ENCODE measurements around the gene PADI3. TPM values are rescaled to one million over a fixed set of nuclear protein-coding genes. Genes with fewer than 3 reads are reported as not detected.

The PADI3 gene
- total RNA-seq, 3 donors from 2014 or later (not counting 1 experiment from before 2014, with no cell fraction given), result not detected

DNA sequence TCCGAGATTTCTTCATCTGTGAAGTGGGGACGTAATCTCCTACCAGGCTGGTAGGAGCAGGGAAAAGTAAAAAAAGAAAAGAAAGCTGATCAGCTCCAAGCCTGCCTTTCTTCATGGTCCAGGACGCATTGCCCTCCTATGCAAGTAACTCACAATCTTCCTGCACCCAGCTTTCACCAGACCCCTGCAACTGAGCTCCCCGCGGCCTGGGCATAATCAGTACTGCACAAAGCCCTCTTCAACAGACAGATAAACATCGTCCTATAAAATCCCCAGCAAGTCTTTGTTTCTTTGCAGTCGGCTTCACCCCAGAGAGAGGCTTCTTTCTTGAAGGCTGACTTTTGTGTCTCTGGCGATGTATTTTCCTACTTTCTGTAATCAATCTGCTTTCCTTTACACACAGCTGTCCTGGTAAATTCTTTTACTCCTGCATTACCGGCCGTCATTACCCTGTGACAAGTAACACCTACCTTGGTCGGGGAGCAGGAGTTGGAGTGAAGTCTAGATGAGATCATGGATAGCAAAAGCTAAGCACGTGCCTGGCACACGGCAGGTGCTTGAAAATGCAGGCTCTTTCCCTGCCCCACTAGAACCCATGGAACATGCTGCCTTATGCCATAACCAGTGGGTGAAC, 35.6 kb upstream of the PADI3 start:
- Mint-ChIP-seq H3K9me3 (no peaks in the 10 kb centered on the region), H3K27ac (peak overlapping the region in 1 of 2 donors; percentile 29), H3K4me3 (peak overlapping the region; percentile 69), H3K27me3 (ENCODE audit: low read depth in 2 of 2) (peaks cover 25 to 33% of the 10 kb centered on the region in 2 donors), H3K4me1 (peaks cover 29% of the 10 kb centered on the region in 2 donors), H3K36me3 (no peaks in the 10 kb centered on the region)
- Histone ChIP-seq H3K36me3 (ENCODE audit: control insufficient read depth, insufficient read depth, low read length) (no peaks in the 10 kb centered on the region), H3K27me3 (ENCODE audit: control insufficient read depth, insufficient read depth, low read length) (peaks cover 7% of the 10 kb centered on the region), H3K4me3 (ENCODE audit: low read length) (no peak overlapping the region), H3K27ac (ENCODE audit: low read length) (no peak overlapping the region), H3K9me3 (ENCODE audit: control insufficient read depth, insufficient read depth, low read length) (no peaks in the 10 kb centered on the region), H3K4me1 (ENCODE audit: control insufficient read depth, insufficient read depth, low read length) (peaks cover 21% of the 10 kb centered on the region)
- ATAC-seq, result peak in 1 of 3 donors; percentile 21
- DNase-seq, result peak in 1 of 2 donors; percentile 21
- 74% methylated on average over 13 of the region's 13 CpGs for WGBS (ENCODE audit: insufficient coverage)
- intact Hi-C loops (cut with micrococcal nuclease), result no loop called here
- TF ChIP-seq, protein P1, sequence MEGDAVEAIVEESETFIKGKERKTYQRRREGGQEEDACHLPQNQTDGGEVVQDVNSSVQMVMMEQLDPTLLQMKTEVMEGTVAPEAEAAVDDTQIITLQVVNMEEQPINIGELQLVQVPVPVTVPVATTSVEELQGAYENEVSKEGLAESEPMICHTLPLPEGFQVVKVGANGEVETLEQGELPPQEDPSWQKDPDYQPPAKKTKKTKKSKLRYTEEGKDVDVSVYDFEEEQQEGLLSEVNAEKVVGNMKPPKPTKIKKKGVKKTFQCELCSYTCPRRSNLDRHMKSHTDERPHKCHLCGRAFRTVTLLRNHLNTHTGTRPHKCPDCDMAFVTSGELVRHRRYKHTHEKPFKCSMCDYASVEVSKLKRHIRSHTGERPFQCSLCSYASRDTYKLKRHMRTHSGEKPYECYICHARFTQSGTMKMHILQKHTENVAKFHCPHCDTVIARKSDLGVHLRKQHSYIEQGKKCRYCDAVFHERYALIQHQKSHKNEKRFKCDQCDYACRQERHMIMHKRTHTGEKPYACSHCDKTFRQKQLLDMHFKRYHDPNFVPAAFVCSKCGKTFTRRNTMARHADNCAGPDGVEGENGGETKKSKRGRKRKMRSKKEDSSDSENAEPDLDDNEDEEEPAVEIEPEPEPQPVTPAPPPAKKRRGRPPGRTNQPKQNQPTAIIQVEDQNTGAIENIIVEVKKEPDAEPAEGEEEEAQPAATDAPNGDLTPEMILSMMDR (IDR thresholded peaks at IDR 0.05), result no peak

DNA sequence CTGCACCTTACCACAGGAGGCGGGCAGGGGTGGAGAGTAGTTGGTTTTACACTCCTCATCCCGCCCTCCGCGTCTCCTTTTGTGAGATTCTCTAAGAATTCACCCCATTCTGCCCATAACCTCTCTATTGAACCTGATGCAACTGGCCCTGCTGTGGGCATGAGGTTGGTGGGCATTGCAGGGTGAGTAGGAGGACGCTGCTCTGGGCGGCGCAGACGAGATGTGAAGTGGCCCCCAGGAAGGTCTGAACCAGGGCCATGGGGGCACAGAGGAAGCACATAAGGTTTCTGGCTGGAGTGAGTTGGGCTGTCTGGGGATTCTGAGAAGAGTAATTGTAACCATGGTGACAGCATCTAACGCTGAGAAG, 35.1 kb upstream of the PADI3 start:
- Histone ChIP-seq H3K27me3 (ENCODE audit: control insufficient read depth, insufficient read depth, low read length) (peaks cover 7% of the 10 kb centered on the region), H3K27ac (ENCODE audit: low read length) (no peak overlapping the region), H3K9me3 (ENCODE audit: control insufficient read depth, insufficient read depth, low read length) (no peaks in the 10 kb centered on the region), H3K36me3 (ENCODE audit: control insufficient read depth, insufficient read depth, low read length) (no peaks in the 10 kb centered on the region), H3K4me1 (ENCODE audit: control insufficient read depth, insufficient read depth, low read length) (peaks cover 18% of the 10 kb centered on the region), H3K4me3 (ENCODE audit: low read length) (no peak overlapping the region)
- Mint-ChIP-seq H3K4me3 (no peak overlapping the region), H3K27me3 (ENCODE audit: low read depth in 2 of 2) (peaks cover 25 to 33% of the 10 kb centered on the region in 2 donors), H3K9me3 (no peaks in the 10 kb centered on the region), H3K27ac (no peak overlapping the region), H3K4me1 (peaks cover 25 to 29% of the 10 kb centered on the region in 2 donors), H3K36me3 (no peaks in the 10 kb centered on the region)
- ATAC-seq (no peak), DNase-seq (no peak)
- intact Hi-C loops (cut with micrococcal nuclease), result no loop called here
- TF ChIP-seq, protein P1 (IDR thresholded peaks at IDR 0.05), result no peak
- WGBS (ENCODE audit: insufficient coverage), result 92% methylated on average over 6 of the region's 9 CpGs

DNA sequence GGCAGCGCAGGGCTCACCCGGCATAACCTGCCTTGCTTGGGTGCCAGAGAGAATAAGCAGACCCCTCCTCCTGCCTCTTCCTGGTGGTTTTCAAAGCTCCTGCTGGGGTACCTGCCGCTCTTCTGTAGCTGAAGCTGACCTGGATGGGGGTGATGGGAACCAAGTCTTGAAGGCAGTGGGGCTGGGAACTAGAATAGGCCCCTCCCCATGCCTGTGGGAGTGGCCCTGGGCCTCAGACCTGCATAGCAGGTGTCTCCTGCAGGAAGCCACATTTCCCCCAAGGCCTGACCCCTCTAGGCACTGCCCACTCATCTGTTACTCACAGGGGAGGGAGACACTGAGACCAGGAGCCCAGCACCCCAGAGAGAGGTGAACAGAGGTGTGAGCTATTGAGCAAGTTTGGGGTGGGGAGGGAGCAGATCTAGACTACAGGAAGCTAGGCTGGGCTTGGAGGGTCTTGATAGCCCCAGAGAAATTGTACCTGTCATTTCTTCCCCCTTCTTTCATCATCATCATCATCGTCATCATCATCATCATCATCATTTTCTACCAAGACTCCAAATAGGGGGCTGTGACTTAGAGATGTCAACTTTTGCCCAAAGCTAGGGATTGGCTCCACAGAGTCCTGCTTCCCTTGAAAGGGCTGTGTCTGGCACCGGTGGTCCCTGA, 33.9 kb upstream of the PADI3 start:
- no peaks in the 10 kb centered on the region for H3K36me3 Mint-ChIP-seq
- H3K4me1 Mint-ChIP-seq, result peaks cover 25 to 29% of the 10 kb centered on the region in 2 donors
- DNase-seq, result no peak
- TF ChIP-seq, protein P1 (IDR thresholded peaks at IDR 0.05), result no peak
- peaks cover 25 to 33% of the 10 kb centered on the region in 2 donors for H3K27me3 Mint-ChIP-seq (ENCODE audit: low read depth in 2 of 2)
- Histone ChIP-seq H3K9me3 (ENCODE audit: control insufficient read depth, insufficient read depth, low read length) (no peaks in the 10 kb centered on the region), H3K4me1 (ENCODE audit: control insufficient read depth, insufficient read depth, low read length) (peaks cover 18% of the 10 kb centered on the region), H3K27ac (ENCODE audit: low read length) (no peak overlapping the region), H3K36me3 (ENCODE audit: control insufficient read depth, insufficient read depth, low read length) (no peaks in the 10 kb centered on the region), H3K27me3 (ENCODE audit: control insufficient read depth, insufficient read depth, low read length) (peaks cover 7% of the 10 kb centered on the region), H3K4me3 (ENCODE audit: low read length) (no peak overlapping the region)
- H3K27ac Mint-ChIP-seq, result no peak overlapping the region
- intact Hi-C loops (cut with micrococcal nuclease), result no loop called here
- no peaks in the 10 kb centered on the region for H3K9me3 Mint-ChIP-seq
- WGBS (ENCODE audit: insufficient coverage), result 75% methylated on average over 5 of the region's 5 CpGs
- no peak for ATAC-seq
- no peak overlapping the region for H3K4me3 Mint-ChIP-seq

Data from natural killer cell (primary cell).